Omental fat pad (tissue), 4 donors: ENCODE measurements around the gene IQCK. TPM values are rescaled to one million over a fixed set of nuclear protein-coding genes. Genes with fewer than 3 reads are reported as not detected.

Source experiments
- ATAC-seq: fragments of 150-250 bp; one replicate; pipeline ENCODE4 v1.9.1; 2016; ENCODE audit warnings: mild to moderate bottlenecking, moderate library complexity; ENCODE audit not compliant: low FRiP score
- DNase-seq: peaks from one replicate; pipeline ENCODE4 v3.0.0-alpha.2; 2019; ENCODE audit warnings: low spot score
- CTCF ChIP-seq, 3 donors: fragments of 450-650 bp; IDR thresholded peaks; one replicate each; pipeline ENCODE4 v1.5.1; 2016 to 2017; ENCODE audit warnings: antibody characterized with exemption in 3 of 3, mild to moderate bottlenecking in 3 of 3, moderate library complexity in 2 of 3
- total RNA-seq, 4 donors: library from RNA; depleted of rRNA; stranded (reverse); fragments of >200 nt; gene quantifications; one replicate each; pipeline ENCODE4 v1.1.0, GENCODE V29; 2016

The IQCK gene
- total RNA-seq, 4 donors from 2014 or later: 14.5 to 28.2 (median 18.9) TPM

GRCh38 chr16:19691161-19691711 is 26.8 kb upstream of the IQCK start:
- ATAC-seq: no peak
- TF ChIP-seq CTCF (IDR thresholded peaks at IDR 0.05): no peak

GRCh38 chr16:19694989-19695388 is 23.1 kb upstream of the IQCK start:
- DNase-seq (no peak), ATAC-seq (no peak)
- no peak for TF ChIP-seq CTCF (IDR thresholded peaks at IDR 0.05)

More at GRCh38 chr16:19691161-19691711, 26.8 kb upstream of the IQCK start:
- no peak for DNase-seq

- ATAC-seq: peak; percentile 77
- no peak for TF ChIP-seq CTCF (IDR thresholded peaks at IDR 0.05)
- peak; percentile 86 for DNase-seq
These were observed 21.7 kb upstream of the IQCK start for GRCh38 chr16:19696328-19696727.

GRCh38 chr16:19696961-19697360 is 21.1 kb upstream of the IQCK start:
- no peak for DNase-seq
- TF ChIP-seq CTCF (IDR thresholded peaks at IDR 0.05): no peak
- no peak for ATAC-seq

GRCh38 chr16:19697756-19698318 is 20.2 kb upstream of the IQCK start:
- DNase-seq (no peak), ATAC-seq (no peak)
- no peak for TF ChIP-seq CTCF (IDR thresholded peaks at IDR 0.05)

- no peak for TF ChIP-seq CTCF (IDR thresholded peaks at IDR 0.05)
- DNase-seq (no peak), ATAC-seq (peak; percentile 53)
These were observed 19.3 kb upstream of the IQCK start for GRCh38 chr16:19698480-19699465.
